Esophagus muscularis mucosa (tissue), 4 donors: ENCODE measurements around the gene SLX4. TPM values are rescaled to one million over a fixed set of nuclear protein-coding genes. Genes with fewer than 3 reads are reported as not detected.

Experiments
- DNase-seq: peaks from one replicate; pipeline ENCODE4 v3.0.0-alpha.2; 2017; ENCODE audit errors: extremely low spot score
- H3K27ac ChIP-seq, 4 donors: fragments of 200-600 bp; sonication (generic); replicated peaks in 1 of 4; 1 replicate in 3 of 4; 2 replicates in 1 of 4; pipeline ENCODE4 v1.5.1; 2016 to 2019; ENCODE audit warnings: mild to moderate bottlenecking in 1 of 4
- H3K27me3 ChIP-seq, 4 donors: fragments of 200-600 bp; sonication (generic); one replicate each; pipeline versions ENCODE4 v1.5.1 to v1.6.0; 2016 to 2019
- H3K36me3 ChIP-seq, 4 donors: fragments of 200-600 bp; sonication (generic); one replicate each; pipeline ENCODE4 v1.5.1; 2016 to 2019
- H3K4me1 ChIP-seq, 4 donors: fragments of 200-600 bp; sonication (generic); one replicate each; pipeline ENCODE4 v1.5.1; 2016 to 2019
- H3K4me3 ChIP-seq, 4 donors: fragments of 200-600 bp; sonication (generic); 1 replicate in 2 of 4; 2 replicates in 2 of 4; pipeline ENCODE4 v1.5.1; 2016 to 2019; ENCODE audit warnings: mild to moderate bottlenecking in 4 of 4, moderate library complexity in 1 of 4
- H3K9me3 ChIP-seq, 4 donors: fragments of 200-600 bp; sonication (generic); 1 replicate in 3 of 4; 2 replicates in 1 of 4; pipeline ENCODE4 v1.5.1; 2016 to 2019
- CTCF ChIP-seq, 3 experiments: fragments of 200-600 bp in 2 of 3; fragments of 450-650 bp in 1 of 3; sonication (generic) in 2 of 3; IDR thresholded peaks; one replicate each; pipeline ENCODE4 v1.5.1; 2017 to 2019; ENCODE audit warnings: antibody characterized with exemption in 3 of 3, mild to moderate bottlenecking in 2 of 3, moderate library complexity in 1 of 3
- EP300 ChIP-seq: sonication (generic); formaldehyde crosslinking; IDR thresholded peaks from one replicate; pipeline ENCODE4 v1.6.1; 2017; ENCODE audit warnings: antibody characterized with exemption
- POLR2A ChIP-seq: fragments of 450-650 bp; IDR thresholded peaks from one replicate; pipeline ENCODE4 v1.6.1; 2017; ENCODE audit warnings: antibody characterized with exemption, moderate library complexity, mild to moderate bottlenecking, low read depth
- POLR2AphosphoS5 ChIP-seq, 2 donors: sonication (generic); formaldehyde crosslinking; IDR thresholded peaks; one replicate each; pipeline ENCODE4 v1.6.1; 2017; ENCODE audit warnings: antibody characterized with exemption in 2 of 2
- WGBS: methylation state at CpG from one replicate; pipeline ENCODE4 v1.1.5; 2018; 5-methylcytosine and 5-hydroxymethylcytosine counted together
- intact Hi-C: fragments of 100-400 bp; cut with DNase I; formaldehyde crosslinking; loops from one replicate; pipeline ENCODE4 v1.15.1; 2023
- total RNA-seq, 4 donors: library from RNA; depleted of rRNA; stranded (reverse); fragments of >200 nt; gene quantifications; one replicate each; pipeline versions ENCODE4 v1.1.0 to v1.2.1, GENCODE V29; 2016

SLX4 gene
- total RNA-seq, 4 donors from 2014 or later = 3.0 to 5.8 (median 3.9) TPM

- H3K9me3 ChIP-seq = no peaks in the 10 kb centered on the region
- no peak overlapping the region for H3K27ac ChIP-seq
- 70% methylated on average over 8 of the region's 8 CpGs for WGBS
- peaks cover 0 to 14% (median 1%) of the 10 kb centered on the region in 4 donors for H3K4me1 ChIP-seq
- TF ChIP-seq CTCF (IDR thresholded peaks at IDR 0.05) = no peak
- TF ChIP-seq POLR2A = no peak
- no peak for TF ChIP-seq POLR2AphosphoS5 (IDR thresholded peaks at IDR 0.05)
- no peak for TF ChIP-seq EP300
- intact Hi-C loops = no loop called here
- DNase-seq = no peak
- peaks cover 3 to 16% (median 12%) of the 10 kb centered on the region in 4 donors for H3K36me3 ChIP-seq
- peaks cover 0 to 51% (median 12%) of the 10 kb centered on the region in 4 donors for H3K27me3 ChIP-seq
- no peak overlapping the region for H3K4me3 ChIP-seq
Measured at GRCh38 chr16:3578121-3578520, 33.3 kb downstream of the SLX4 start.

- H3K27ac ChIP-seq = no peak within 1 kb of the TSS
- H3K27me3 ChIP-seq = peaks cover 0 to 51% (median 12%) of the 10 kb centered on the region in 4 donors
- WGBS = 51% methylated on average over 13 of the region's 18 CpGs
- H3K9me3 ChIP-seq = no peaks in the 10 kb centered on the region
- DNase-seq = no peak
- H3K36me3 ChIP-seq = peaks cover 3 to 8% (median 4%) of the 10 kb centered on the region in 4 donors
- intact Hi-C loops = no loop called here
- H3K4me3 ChIP-seq = peak within 1 kb of the TSS; percentile 24 to 43 (median 29)
- TF ChIP-seq EP300 (no peak), POLR2A (no peak), POLR2AphosphoS5 (IDR thresholded peaks at IDR 0.05) (no peak), CTCF (IDR thresholded peaks at IDR 0.05) (no peak)
- H3K4me1 ChIP-seq = peaks cover 0 to 14% (median 1%) of the 10 kb centered on the region in 4 donors
Measured at GRCh38 chr16:3577302-3577752, 34.1 kb downstream of the SLX4 start, which contains the start of gene NLRC3. Gene NLRC3 (minus strand): TSS chr16:3577403. CDS start chr16:3565036, 12,367 bp downstream.

- WGBS = 83% methylated on average over 10 of the region's 11 CpGs
- intact Hi-C loops = no loop called here
- no peak for DNase-seq
- peaks cover 0 to 51% (median 12%) of the 10 kb centered on the region in 4 donors for H3K27me3 ChIP-seq
- H3K27ac ChIP-seq = no peak overlapping the region
- H3K36me3 ChIP-seq = no peaks in the 10 kb centered on the region
- H3K9me3 ChIP-seq = peaks cover 0 to 3% (median under 1%) of the 10 kb centered on the region in 4 donors
- no peak overlapping the region for H3K4me3 ChIP-seq
- peaks cover 0 to 14% (median 1%) of the 10 kb centered on the region in 4 donors for H3K4me1 ChIP-seq
- TF ChIP-seq POLR2AphosphoS5 (IDR thresholded peaks at IDR 0.05) (no peak), CTCF (IDR thresholded peaks at IDR 0.05) (no peak), POLR2A (no peak), EP300 (no peak)
Measured at GRCh38 chr16:3576211-3576610, 35.2 kb downstream of the SLX4 start.

- 73% methylated on average over 8 of the region's 13 CpGs for WGBS
Measured at GRCh38 chr16:3575491-3575890, 35.9 kb downstream of the SLX4 start.

GRCh38 chr16:3574195-3574594 lies 37.2 kb downstream of the SLX4 start:
- no peak overlapping the region for H3K27ac ChIP-seq
- no peak for TF ChIP-seq CTCF (IDR thresholded peaks at IDR 0.05)
- TF ChIP-seq EP300 = no peak
- no peak for TF ChIP-seq POLR2A
- no peak for TF ChIP-seq POLR2AphosphoS5 (IDR thresholded peaks at IDR 0.05)
- peaks cover 0 to 14% (median 11%) of the 10 kb centered on the region in 4 donors for H3K9me3 ChIP-seq
- intact Hi-C loops = no loop called here
- H3K27me3 ChIP-seq = peaks cover 0 to 34% (median 11%) of the 10 kb centered on the region in 4 donors
- H3K4me1 ChIP-seq = peaks cover 0 to 5% (median under 1%) of the 10 kb centered on the region in 4 donors
- no peak overlapping the region for H3K4me3 ChIP-seq
- H3K36me3 ChIP-seq = no peaks in the 10 kb centered on the region
- no peak for DNase-seq
- WGBS = 91% methylated on average over 14 of the region's 14 CpGs

More at GRCh38 chr16:3575491-3575890, 35.9 kb downstream of the SLX4 start:
- peaks cover 0 to 9% (median 1%) of the 10 kb centered on the region in 4 donors for H3K4me1 ChIP-seq
- H3K9me3 ChIP-seq = peaks cover 0 to 10% (median 7%) of the 10 kb centered on the region in 4 donors
- no peak overlapping the region for H3K4me3 ChIP-seq
- no peaks in the 10 kb centered on the region for H3K36me3 ChIP-seq
- peaks cover 0 to 46% (median 12%) of the 10 kb centered on the region in 4 donors for H3K27me3 ChIP-seq
- intact Hi-C loops = no loop called here
- H3K27ac ChIP-seq = no peak overlapping the region
- TF ChIP-seq POLR2A = no peak
- no peak for DNase-seq
